Prostate gland (tissue), 2 donors: ENCODE data around the gene LPAR2.

Experiments used
- POLR2A ChIP-seq: fragments of 450-650 bp; IDR thresholded peaks from one replicate; pipeline ENCODE4 v1.6.1; 2016; ENCODE audit warnings: antibody characterized with exemption, mild to moderate bottlenecking
- TF ChIP-seq, protein P1 (sequence below), 4 experiments: fragments of 200-600 bp in 2 of 4; fragments of 450-650 bp in 2 of 4; sonication (generic) in 2 of 4; IDR thresholded peaks; 1 replicate in 3 of 4; 2 replicates in 1 of 4; pipeline ENCODE4 v1.5.1; 2016 to 2019; ENCODE audit warnings: antibody characterized with exemption in 4 of 4, mild to moderate bottlenecking in 2 of 4, moderate library complexity in 2 of 4

DNA sequence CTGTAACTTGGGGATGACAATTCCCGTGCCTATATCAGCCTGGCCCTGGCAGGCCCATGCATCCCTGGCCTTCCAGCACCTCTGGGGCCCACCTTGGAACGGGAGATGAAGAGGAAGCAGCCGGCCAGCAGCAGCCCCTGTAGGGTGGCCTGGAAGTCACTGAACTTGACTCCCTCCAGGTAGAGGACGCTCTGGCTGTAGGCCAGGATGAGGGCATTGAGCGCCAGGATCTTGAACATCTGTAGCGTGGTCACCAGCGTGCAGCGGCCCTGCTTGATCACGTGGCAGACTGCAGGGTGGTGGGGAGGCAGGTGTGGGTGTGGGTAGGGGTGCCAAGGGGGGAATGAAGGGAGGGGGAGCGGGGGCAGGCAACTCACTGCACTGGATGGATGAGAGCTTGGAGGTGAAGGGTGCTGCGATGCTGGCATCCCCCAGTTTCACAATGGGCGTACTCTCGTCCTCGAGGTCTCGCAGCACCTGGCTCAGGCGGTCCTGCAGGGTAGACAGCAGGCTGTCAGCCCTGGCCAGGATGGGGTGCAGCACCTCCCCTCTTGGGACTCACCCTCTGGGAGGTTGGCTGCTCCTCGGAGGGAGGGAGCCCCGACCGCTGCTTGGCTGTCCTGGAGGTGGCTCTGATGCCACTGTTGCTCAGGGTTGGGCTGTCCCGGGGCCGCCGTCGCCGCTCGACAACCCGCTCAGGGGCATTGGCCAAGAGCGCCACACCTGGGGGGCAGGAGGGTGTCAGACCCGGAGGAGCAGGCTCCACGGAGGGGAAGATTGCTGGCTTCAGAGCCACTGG lies 19.2 kb upstream of the LPAR2 start:
- TF ChIP-seq, protein P1, sequence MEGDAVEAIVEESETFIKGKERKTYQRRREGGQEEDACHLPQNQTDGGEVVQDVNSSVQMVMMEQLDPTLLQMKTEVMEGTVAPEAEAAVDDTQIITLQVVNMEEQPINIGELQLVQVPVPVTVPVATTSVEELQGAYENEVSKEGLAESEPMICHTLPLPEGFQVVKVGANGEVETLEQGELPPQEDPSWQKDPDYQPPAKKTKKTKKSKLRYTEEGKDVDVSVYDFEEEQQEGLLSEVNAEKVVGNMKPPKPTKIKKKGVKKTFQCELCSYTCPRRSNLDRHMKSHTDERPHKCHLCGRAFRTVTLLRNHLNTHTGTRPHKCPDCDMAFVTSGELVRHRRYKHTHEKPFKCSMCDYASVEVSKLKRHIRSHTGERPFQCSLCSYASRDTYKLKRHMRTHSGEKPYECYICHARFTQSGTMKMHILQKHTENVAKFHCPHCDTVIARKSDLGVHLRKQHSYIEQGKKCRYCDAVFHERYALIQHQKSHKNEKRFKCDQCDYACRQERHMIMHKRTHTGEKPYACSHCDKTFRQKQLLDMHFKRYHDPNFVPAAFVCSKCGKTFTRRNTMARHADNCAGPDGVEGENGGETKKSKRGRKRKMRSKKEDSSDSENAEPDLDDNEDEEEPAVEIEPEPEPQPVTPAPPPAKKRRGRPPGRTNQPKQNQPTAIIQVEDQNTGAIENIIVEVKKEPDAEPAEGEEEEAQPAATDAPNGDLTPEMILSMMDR (IDR thresholded peaks at IDR 0.05): no peak
- TF ChIP-seq POLR2A: no peak
